Neural progenitor cell (in vitro differentiated cells): ENCODE data around the gene AP2A2.

ENCODE experiments used
- CTCF ChIP-seq: fragments of 200-600 bp; sonication (generic); IDR thresholded peaks from 2 replicates; pipeline ENCODE4 v1.5.1; 2017; ENCODE audit warnings: antibody characterized with exemption, mild to moderate bottlenecking
- EZH2phosphoT487 ChIP-seq: fragments of 200-600 bp; sonication (generic); IDR thresholded peaks from 2 replicates; pipeline ENCODE4 v1.6.1; 2017; ENCODE audit warnings: antibody characterized with exemption

- TF ChIP-seq CTCF (no peak), EZH2phosphoT487 (no peak)
These were observed 60.7 kb downstream of the AP2A2 start for GRCh38 chr11:986270-986951.
